ENCODE measurements around the gene INS.
A peak's percentile ranks its signal among the peaks of the same experiment; 100 is the strongest.
"Not testable (repeated sequence)": the region's sequence is repeated elsewhere in the genome, so short reads cannot be mapped to it uniquely, and the experiment has no call there.

INS gene

DNA sequence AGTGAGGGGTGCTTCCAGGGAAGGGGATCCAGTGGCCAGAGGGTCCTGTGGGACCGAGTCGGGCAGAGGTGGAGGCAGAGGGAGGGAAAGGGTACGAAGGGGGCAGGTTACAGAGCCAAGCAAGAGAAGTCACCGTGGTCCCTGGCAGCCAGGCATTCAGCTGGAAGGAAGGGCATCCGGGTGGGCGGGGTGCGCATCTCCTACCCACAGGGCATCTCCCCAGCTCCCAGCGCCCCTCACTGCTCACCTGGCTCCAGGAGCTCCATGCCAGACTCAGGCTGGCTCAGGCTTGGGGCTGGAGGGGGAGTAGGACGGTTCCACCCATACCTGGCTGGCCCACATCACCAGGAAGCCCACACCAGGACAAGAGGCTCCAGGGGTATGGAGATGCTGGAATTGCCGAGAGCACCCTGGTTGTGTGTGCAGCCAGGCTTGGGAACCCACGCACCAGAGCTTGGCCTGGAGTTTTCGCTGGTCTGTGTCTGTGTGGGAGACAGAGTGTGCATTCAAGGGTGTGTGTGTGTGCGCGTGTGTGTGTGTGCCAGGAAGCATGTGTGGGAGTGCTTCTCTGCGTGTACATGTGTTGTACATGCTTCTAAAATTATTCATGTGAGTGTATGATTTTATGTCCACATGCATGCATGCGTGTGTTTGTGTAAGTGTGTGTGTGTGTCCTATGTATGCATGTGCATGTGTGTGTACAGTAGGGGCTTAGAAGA lies 17.2 kb upstream of the INS start:
- H3K27ac Mint-ChIP-seq; DNase-seq (ENCODE audit: low spot score in 2 of 2); H3K4me1 Mint-ChIP-seq; H3K4me3 Mint-ChIP-seq; H3K36me3 Mint-ChIP-seq; H3K9me3 Mint-ChIP-seq; ATAC-seq: not testable (repeated sequence)

- no peak for DNase-seq (ENCODE audit: low spot score in 2 of 2)
- Mint-ChIP-seq H3K36me3 (no peaks in the 10 kb centered on the region), H3K4me3 (no peak overlapping the region), H3K4me1 (peaks cover 4% of the 10 kb centered on the region), H3K27ac (no peak overlapping the region), H3K9me3 (no peaks in the 10 kb centered on the region)
- no peak for ATAC-seq
Observed at GRCh38 chr11:2177076-2177475, 16.1 kb upstream of the INS start.

GRCh38 chr11:2176389-2176900 lies 15.4 kb upstream of the INS start:
- ATAC-seq (no peak), DNase-seq (ENCODE audit: low spot score in 2 of 2) (no peak)
- H3K4me1 Mint-ChIP-seq = peaks cover 4% of the 10 kb centered on the region
- no peaks in the 10 kb centered on the region for H3K36me3 Mint-ChIP-seq
- H3K4me3 Mint-ChIP-seq = no peak overlapping the region
- H3K27ac Mint-ChIP-seq = no peak overlapping the region
- no peaks in the 10 kb centered on the region for H3K9me3 Mint-ChIP-seq

GRCh38 chr11:2175659-2176058 lies 14.7 kb upstream of the INS start:
- DNase-seq (ENCODE audit: low spot score in 2 of 2) (no peak), ATAC-seq (no peak)
- Mint-ChIP-seq H3K36me3 (no peaks in the 10 kb centered on the region), H3K4me1 (peaks cover 4% of the 10 kb centered on the region), H3K4me3 (no peak overlapping the region), H3K27ac (no peak overlapping the region), H3K9me3 (no peaks in the 10 kb centered on the region)

- DNase-seq (ENCODE audit: low spot score in 2 of 2) = no peak
- no peak for ATAC-seq
- Mint-ChIP-seq H3K27ac (no peak overlapping the region), H3K36me3 (no peaks in the 10 kb centered on the region), H3K9me3 (no peaks in the 10 kb centered on the region), H3K4me1 (peaks cover 4% of the 10 kb centered on the region), H3K4me3 (no peak overlapping the region)
Observed at GRCh38 chr11:2174361-2174760, 13.4 kb upstream of the INS start.

- Mint-ChIP-seq H3K36me3 (no peaks in the 10 kb centered on the region), H3K4me1 (peaks cover 4% of the 10 kb centered on the region), H3K27ac (no peak overlapping the region), H3K4me3 (no peak overlapping the region), H3K9me3 (no peaks in the 10 kb centered on the region)
- ATAC-seq = no peak
- no peak for DNase-seq (ENCODE audit: low spot score in 2 of 2)
Observed at GRCh38 chr11:2173761-2174160, 12.8 kb upstream of the INS start.

GRCh38 chr11:2173150-2173693 lies 12.2 kb upstream of the INS start:
- Mint-ChIP-seq H3K4me3 (no peak overlapping the region), H3K9me3 (no peaks in the 10 kb centered on the region), H3K27ac (no peak overlapping the region), H3K36me3 (no peaks in the 10 kb centered on the region), H3K4me1 (peaks cover 4% of the 10 kb centered on the region)
- ATAC-seq (no peak), DNase-seq (ENCODE audit: low spot score in 2 of 2) (no peak)

GRCh38 chr11:2172676-2173075 lies 11.7 kb upstream of the INS start:
- H3K4me3 Mint-ChIP-seq = no peak overlapping the region
- H3K4me1 Mint-ChIP-seq = peaks cover 4% of the 10 kb centered on the region
- no peak overlapping the region for H3K27ac Mint-ChIP-seq
- no peaks in the 10 kb centered on the region for H3K36me3 Mint-ChIP-seq
- no peaks in the 10 kb centered on the region for H3K9me3 Mint-ChIP-seq
- DNase-seq (ENCODE audit: low spot score in 2 of 2) = no peak
- ATAC-seq = no peak

- Mint-ChIP-seq H3K27ac (no peak within 1 kb of the TSS), H3K4me3 (no peak within 1 kb of the TSS), H3K4me1 (peaks cover 4% of the 10 kb centered on the region), H3K9me3 (no peaks in the 10 kb centered on the region), H3K36me3 (no peaks in the 10 kb centered on the region)
- ATAC-seq = no peak
- no peak for DNase-seq (ENCODE audit: low spot score in 2 of 2)
Observed at GRCh38 chr11:2171591-2172003, 10.6 kb upstream of the INS start, which contains the start of gene TH. TH (minus strand) TSS chr11:2171815; CDS start chr11:2171786, 29 bp downstream.

DNA sequence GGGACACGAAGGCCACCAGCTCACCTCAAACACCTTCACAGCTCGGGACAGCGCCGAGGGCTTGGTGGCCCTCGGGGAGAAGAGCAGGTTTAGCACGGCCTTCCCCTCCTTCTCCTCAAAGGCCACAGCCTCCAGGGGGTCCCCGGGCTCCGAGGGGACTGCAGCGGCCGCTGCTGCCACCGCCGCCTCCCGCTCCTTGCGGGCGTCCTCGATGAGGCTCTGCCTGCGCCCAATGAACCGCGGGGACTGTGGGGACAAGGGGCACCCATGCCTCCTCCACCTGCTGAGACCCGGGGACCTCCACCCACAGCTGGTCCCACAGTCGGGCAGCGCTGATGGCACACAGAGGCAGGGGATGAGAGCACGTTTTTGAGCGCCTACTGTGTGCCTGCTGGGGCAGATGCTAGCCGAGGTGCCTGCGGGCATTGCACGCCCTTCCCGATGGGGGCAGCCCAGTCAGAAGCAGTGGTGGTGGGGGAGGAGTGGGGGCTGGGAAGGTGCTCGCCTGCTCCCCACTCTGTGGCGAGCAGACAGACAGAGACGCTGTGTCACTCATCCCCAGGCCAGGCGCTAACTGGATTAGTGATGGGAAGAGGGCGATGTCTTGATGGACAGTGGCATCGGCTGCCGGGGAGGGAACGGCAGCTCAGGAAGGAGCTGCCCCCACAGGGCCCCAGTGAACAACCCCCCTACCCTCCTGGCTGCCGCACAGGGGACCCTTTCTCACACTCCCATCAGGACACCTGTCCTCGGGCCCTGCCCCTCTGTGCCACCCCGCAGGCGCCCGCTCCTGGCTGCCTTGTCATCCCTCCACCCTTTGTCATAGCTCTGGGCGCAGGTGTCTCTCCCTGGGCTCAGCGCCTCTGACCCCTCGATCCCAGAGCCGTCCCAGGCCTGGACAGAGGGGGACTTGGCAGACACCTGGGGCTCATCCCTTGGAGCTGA lies 8.9 kb upstream of the INS start:
- ATAC-seq (no peak), DNase-seq (ENCODE audit: low spot score in 2 of 2) (no peak)
- no peaks in the 10 kb centered on the region for H3K9me3 Mint-ChIP-seq
- no peak overlapping the region for H3K4me3 Mint-ChIP-seq
- H3K27ac Mint-ChIP-seq = no peak overlapping the region
- H3K4me1 Mint-ChIP-seq = peaks cover 4% of the 10 kb centered on the region
- no peaks in the 10 kb centered on the region for H3K36me3 Mint-ChIP-seq

GRCh38 chr11:2169005-2169378 lies 8.0 kb upstream of the INS start:
- ATAC-seq (no peak), DNase-seq (ENCODE audit: low spot score in 2 of 2) (no peak)
- H3K4me1 Mint-ChIP-seq = peaks cover 4% of the 10 kb centered on the region
- no peak overlapping the region for H3K4me3 Mint-ChIP-seq
- no peaks in the 10 kb centered on the region for H3K9me3 Mint-ChIP-seq
- H3K36me3 Mint-ChIP-seq = no peaks in the 10 kb centered on the region
- H3K27ac Mint-ChIP-seq = no peak overlapping the region

GRCh38 chr11:2168286-2169004 lies 7.4 kb upstream of the INS start:
- ATAC-seq (no peak), DNase-seq (ENCODE audit: low spot score in 2 of 2) (no peak)
- Mint-ChIP-seq H3K27ac (no peak overlapping the region), H3K4me3 (no peak overlapping the region), H3K36me3 (no peaks in the 10 kb centered on the region), H3K9me3 (no peaks in the 10 kb centered on the region), H3K4me1 (peaks cover 4% of the 10 kb centered on the region)

DNA sequence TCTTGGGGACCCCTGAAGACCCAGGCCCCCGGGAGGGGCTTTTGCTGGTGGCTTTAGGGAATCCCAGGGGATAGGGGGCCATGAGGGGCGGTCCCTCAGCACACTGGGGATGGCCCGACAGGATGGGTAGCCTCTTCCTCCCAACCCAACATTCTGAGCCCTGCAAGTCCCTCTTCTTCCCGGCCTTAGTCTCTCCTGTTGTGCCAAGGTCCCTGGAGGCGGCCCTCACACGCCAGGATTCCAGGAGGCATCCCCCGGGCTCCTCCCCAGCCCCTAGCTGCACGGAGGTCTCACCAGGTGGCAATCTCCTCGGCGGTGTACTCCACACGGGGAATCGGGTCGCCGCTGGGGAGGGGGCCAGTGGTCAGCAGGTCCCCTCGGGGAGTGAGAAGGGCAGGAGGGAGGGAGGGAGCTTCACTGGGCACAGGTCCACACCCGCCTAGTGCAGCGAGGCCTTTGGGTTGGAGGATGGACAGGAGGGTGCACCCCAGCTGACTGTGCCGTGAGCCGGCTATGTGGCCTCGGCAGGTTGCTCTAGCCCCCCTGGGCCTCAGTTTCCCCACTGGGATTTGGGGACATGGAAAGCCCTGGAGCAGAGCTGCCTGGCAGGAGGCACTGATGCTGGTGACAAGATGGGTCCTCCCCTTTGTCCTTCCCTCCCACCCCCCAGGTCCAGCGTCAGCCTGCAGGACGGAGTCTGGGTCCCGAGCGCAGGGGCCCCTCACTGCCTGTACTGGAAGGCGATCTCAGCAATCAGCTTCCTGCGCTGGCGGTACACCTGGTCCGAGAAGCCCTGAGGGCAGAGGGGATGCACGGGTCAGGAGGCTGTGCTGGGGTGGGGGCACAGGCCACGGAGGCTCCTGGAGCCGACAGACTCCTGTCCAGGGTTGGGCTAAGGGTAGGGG lies 6.4 kb upstream of the INS start:
- ATAC-seq (no peak), DNase-seq (ENCODE audit: low spot score in 2 of 2) (no peak)
- no peak overlapping the region for H3K4me3 Mint-ChIP-seq
- no peak overlapping the region for H3K27ac Mint-ChIP-seq
- no peaks in the 10 kb centered on the region for H3K4me1 Mint-ChIP-seq
- H3K36me3 Mint-ChIP-seq = no peaks in the 10 kb centered on the region
- H3K9me3 Mint-ChIP-seq = no peaks in the 10 kb centered on the region

- H3K9me3 Mint-ChIP-seq = no peaks in the 10 kb centered on the region
- no peak overlapping the region for H3K4me3 Mint-ChIP-seq
- no peak overlapping the region for H3K27ac Mint-ChIP-seq
- H3K36me3 Mint-ChIP-seq = no peaks in the 10 kb centered on the region
- DNase-seq (ENCODE audit: low spot score in 2 of 2) (peak in 1 of 2 donors; percentile 67), ATAC-seq (peak; percentile 58)
- no peaks in the 10 kb centered on the region for H3K4me1 Mint-ChIP-seq
Observed at GRCh38 chr11:2166091-2166851, 5.3 kb upstream of the INS start.
